Stimulated activated CD8-positive, alpha-beta memory T cell treated with anti-CD3 and anti-CD28 coated beads, Interleukin-2, amount 100 ng/mL, for 48 hours (primary cell): ENCODE data around the gene MKLN1.
A peak's percentile ranks its signal among the peaks of the same experiment; 100 is the strongest.
"Not testable (repeated sequence)": the region's sequence is repeated elsewhere in the genome, so short reads cannot be mapped to it uniquely, and the experiment has no call there.

Experiments
- DNase-seq, 2 donors: peaks; one replicate each; pipeline ENCODE4 v3.0.0-alpha.2; 2020; ENCODE audit warnings: low read depth in 2 of 2

The MKLN1 gene

GRCh38 chr7:131501422-131501821 is 173.7 kb downstream of the MKLN1 start:
- no peak for DNase-seq

DNA sequence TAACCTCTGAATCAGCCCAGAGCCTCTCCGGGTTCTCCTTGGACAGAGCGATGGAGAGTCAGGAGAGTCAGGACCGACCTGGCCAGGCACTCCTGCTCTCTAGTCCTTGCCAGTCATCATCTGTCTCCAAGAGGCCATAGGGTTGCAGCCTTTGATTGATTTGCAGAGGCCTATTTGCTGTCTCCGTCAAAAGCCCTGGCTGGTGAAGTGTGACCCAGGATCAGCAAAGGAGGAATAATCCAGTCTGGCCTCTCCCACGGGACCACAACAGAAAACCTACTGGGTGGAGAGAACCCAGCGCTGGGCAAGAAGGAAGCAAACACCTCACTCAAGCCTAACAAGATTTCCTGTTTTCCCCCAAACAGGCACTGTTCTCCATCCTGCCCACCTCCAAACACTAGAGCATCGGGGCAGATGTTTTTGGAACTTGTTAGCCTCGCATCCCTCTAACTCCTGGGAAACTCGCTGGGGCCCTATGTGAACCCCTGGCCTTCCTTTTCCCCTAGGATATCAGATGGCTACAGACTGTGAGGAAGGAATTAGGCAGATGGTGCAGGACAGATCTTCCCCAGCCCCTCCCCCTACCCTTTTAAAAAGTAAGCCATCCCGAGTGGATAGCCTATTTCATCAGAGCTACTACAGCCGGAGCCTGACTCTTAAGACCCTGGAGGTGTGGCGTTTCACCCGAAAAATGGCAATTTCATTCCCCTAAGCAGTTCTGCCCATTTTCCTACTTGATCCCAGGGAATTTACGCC is 174.4 kb downstream of the MKLN1 start:
- DNase-seq = no peak

DNA sequence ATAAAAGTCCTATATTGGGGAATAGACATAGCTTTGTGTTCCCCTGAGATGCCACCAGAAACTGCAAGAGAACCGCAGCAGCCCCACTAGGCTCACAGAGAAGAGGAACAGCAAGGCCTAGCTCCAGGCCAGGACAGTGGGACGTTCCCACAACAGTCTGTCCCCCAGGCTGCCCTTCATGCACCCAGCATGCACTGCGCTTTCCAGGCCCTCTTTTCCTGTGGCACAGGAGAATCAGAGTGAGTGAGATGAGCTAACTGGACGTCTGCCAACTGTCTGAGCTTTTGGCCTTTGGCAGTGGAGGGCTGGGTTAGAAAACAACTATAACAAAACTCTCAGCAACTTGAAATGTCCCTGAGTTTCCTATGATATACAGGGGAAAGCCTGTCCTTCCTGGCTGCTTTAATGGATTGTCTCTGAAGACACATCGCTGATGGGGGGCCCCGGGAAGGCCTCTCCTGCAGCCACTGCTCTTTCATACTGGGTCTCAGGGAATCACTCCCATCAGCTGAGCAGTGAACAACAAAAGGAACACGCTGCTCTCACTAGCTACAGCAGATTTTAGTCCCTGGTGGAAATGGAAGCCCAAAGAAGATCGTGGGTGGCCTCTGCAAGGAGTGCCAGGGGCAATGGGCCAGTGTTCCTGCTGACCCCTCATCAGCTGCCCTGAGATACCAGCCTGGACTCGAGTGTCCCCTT is 175.3 kb downstream of the MKLN1 start:
- no peak for DNase-seq

DNA sequence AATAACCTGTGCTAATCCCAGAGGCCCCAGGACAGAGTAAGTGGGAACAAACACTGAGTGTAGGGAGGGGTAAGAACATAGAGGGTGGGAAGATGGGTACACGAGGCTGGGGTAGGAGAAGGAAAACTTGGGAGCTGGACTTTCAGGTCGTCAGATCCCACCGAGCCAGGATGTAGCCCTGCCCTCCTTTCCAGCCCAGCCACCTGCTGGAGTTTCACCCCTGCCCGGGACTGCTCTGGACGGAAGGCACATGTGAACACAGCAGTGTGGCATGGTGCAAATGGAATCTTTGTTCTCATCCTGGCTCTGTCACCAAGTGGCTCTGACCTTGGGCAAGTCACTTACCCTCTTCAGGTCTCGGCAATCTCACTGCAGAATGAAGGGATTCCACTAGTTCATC is 176.0 kb downstream of the MKLN1 start:
- no peak for DNase-seq

- DNase-seq = no peak
These were observed 176.7 kb downstream of the MKLN1 start for GRCh38 chr7:131504157-131504899.

- DNase-seq = not testable (repeated sequence)
These were observed 177.5 kb downstream of the MKLN1 start for GRCh38 chr7:131505037-131505620.

- no peak for DNase-seq
These were observed 178.2 kb downstream of the MKLN1 start for GRCh38 chr7:131505636-131506557.

- DNase-seq = no peak
These were observed 178.9 kb downstream of the MKLN1 start for GRCh38 chr7:131506597-131506996.

DNA sequence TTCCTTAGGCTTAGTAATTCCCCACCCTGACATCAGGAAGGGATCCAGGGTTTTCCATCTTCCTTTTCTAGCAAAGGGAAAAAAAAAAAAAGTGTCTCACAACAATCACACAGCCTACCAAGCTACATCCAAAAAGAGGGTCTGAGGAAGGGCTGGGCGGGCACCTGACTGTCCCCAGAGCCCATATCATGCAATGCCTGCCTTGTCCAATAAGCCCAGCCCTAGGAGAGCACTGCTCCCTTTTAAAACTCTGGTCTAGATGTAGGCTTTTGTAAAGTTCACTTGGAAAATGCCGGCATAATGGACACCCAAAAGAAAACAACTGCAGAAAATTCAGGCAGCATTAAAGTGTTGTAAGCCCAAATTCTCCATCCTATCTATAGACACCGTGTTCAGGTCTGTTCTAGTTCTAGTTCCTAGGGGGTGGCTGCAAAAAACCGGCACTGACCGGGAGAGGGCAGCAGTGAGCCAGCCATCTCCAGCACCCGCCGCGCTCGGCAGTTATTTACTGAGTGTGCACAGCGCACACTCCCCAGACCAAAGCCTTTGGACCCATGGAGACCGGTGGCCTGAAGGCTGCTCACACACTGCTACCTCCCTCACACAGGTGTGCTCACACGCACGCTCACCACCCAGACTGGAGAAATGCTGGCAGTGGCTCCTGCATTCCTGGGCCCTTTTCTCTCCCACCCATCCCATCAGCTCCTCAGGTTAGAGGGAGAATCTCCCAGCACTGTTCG is 180.1 kb downstream of the MKLN1 start:
- peak; percentile 73 to 76 for DNase-seq

GRCh38 chr7:131508754-131509486 is 181.2 kb downstream of the MKLN1 start:
- DNase-seq = no peak

DNA sequence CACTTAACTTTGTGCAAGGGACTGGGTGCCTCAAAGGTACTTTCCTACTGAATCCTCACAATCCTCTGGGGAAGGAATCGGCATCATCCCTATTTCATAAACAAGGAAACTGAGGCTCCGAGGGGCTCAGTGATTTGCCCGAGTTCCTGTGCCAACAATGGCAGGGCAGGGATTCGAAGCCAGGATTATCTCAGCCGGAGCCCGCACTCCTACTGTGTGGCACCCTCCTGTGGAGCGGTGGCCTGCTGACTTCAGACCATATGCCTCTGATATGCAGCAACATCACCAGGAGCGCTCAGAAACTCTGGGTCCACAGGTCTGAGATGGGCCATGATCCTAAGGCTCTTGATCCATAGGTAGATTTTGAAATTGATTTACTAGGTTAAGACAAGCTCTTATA is 182.1 kb downstream of the MKLN1 start:
- DNase-seq = no peak

DNA sequence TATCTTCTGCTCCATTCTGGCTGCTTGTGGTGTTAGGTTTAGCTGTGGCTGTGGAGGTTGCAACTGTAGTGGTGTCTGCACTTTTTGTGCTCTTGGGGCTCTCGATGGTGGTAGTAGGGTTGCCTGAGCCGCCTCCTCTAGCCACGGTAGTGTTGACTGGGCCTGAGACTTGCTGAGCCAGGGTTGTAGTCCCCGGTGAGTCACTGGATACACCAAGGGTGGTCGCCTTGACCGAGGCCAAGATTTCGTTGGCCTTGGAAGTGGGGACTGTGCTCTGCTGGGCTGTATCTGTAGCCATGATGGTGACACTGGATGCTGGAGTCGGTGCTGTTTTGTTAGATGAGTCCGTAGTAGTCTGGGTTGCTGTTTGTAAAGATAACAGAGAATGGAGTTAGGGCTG is 183.4 kb downstream of the MKLN1 start:
- no peak for DNase-seq

GRCh38 chr7:131511774-131512535 is 184.3 kb downstream of the MKLN1 start:
- DNase-seq = no peak

- peak; percentile 69 to 72 for DNase-seq
These were observed 185.8 kb downstream of the MKLN1 start for GRCh38 chr7:131513245-131514061.

DNA sequence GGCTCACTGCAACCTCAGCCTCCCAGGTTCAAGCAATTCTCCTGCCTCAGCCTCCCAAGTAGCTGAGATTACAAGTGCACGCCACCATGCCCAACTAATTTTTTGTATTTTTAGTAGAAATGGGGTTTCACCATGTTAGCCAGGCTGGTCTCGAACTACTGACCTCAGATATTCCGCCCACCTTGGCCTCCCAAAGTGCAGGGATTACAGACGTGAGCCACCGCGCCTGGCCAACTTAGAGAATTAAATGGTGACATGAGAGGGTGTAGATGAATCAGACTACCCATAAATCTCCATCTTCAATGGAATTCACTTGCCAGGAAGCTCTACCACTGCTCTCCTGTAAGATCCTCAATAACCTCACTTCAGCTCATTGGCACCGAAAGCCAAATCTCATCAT is 187.8 kb downstream of the MKLN1 start:
- not testable (repeated sequence) for DNase-seq

DNA sequence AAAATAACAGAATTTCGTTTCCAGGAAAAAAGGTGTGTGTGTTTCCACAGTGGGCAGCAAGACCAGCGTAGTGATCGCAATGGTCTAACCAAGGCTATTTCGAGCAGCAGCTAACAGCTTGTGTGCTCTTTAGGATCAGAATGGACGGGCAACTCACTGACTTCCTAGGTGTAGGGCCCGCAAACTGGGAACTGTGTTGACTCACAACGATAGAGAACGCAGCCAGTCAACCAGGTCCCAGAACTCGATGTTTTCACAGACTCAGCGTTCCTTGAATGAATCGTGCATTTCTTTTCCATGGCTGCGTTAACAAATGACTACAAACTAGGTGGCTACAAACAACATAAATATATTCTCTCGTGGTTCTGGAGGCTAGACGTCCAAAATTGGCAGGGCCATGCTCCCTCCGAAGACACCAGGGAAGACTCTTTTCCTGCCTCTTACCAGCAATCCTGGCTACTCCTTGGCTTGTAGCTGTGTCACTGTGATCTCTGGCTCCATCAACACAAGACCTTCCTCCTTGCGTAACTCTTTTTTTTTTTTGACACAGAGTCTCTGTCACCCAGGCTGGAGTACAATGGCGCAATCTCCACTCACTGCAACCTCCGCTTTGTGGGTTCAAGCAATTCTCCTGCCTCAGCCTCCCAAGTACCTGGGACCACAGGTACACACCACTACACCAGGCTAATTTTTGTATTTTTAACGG is 189.7 kb downstream of the MKLN1 start:
- no peak for DNase-seq

- DNase-seq = no peak
These were observed 190.9 kb downstream of the MKLN1 start for GRCh38 chr7:131518626-131519025.
